Stimulated activated CD4-positive, alpha-beta T cell treated with anti-CD3 and anti-CD28 coated beads, Interleukin-2, amount 100 ng/mL, for 4 hours (primary cell): Measurements from ENCODE around the gene CFAP99.

Experiments used
- DNase-seq: peaks from one replicate; pipeline ENCODE4 v3.0.0-alpha.2; 2020; ENCODE audit warnings: low read depth

The CFAP99 gene

GRCh38 chr4:2503809-2504208 lies 85.1 kb downstream of the CFAP99 start:
- no peak for DNase-seq

GRCh38 chr4:2507259-2507658 lies 88.5 kb downstream of the CFAP99 start:
- no peak for DNase-seq

GRCh38 chr4:2507855-2508254 lies 89.1 kb downstream of the CFAP99 start:
- no peak for DNase-seq

- no peak for DNase-seq
Measured at GRCh38 chr4:2510351-2511259, 91.8 kb downstream of the CFAP99 start.

GRCh38 chr4:2511645-2512131 lies 92.9 kb downstream of the CFAP99 start:
- no peak for DNase-seq
